Activated T-helper 9 cell treated with anti-CD3 and anti-CD28 coated beads, Interleukin-2, amount 50 U/mL, for 16 hours (primary cell): ENCODE measurements around the gene ZNF646.

Source experiments
- DNase-seq: peaks from one replicate; pipeline ENCODE4 v3.0.0-alpha.2; 2020; ENCODE audit warnings: low read depth

Gene ZNF646, protein sequence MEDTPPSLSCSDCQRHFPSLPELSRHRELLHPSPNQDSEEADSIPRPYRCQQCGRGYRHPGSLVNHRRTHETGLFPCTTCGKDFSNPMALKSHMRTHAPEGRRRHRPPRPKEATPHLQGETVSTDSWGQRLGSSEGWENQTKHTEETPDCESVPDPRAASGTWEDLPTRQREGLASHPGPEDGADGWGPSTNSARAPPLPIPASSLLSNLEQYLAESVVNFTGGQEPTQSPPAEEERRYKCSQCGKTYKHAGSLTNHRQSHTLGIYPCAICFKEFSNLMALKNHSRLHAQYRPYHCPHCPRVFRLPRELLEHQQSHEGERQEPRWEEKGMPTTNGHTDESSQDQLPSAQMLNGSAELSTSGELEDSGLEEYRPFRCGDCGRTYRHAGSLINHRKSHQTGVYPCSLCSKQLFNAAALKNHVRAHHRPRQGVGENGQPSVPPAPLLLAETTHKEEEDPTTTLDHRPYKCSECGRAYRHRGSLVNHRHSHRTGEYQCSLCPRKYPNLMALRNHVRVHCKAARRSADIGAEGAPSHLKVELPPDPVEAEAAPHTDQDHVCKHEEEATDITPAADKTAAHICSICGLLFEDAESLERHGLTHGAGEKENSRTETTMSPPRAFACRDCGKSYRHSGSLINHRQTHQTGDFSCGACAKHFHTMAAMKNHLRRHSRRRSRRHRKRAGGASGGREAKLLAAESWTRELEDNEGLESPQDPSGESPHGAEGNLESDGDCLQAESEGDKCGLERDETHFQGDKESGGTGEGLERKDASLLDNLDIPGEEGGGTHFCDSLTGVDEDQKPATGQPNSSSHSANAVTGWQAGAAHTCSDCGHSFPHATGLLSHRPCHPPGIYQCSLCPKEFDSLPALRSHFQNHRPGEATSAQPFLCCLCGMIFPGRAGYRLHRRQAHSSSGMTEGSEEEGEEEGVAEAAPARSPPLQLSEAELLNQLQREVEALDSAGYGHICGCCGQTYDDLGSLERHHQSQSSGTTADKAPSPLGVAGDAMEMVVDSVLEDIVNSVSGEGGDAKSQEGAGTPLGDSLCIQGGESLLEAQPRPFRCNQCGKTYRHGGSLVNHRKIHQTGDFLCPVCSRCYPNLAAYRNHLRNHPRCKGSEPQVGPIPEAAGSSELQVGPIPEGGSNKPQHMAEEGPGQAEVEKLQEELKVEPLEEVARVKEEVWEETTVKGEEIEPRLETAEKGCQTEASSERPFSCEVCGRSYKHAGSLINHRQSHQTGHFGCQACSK (N-terminal part only)

DNA sequence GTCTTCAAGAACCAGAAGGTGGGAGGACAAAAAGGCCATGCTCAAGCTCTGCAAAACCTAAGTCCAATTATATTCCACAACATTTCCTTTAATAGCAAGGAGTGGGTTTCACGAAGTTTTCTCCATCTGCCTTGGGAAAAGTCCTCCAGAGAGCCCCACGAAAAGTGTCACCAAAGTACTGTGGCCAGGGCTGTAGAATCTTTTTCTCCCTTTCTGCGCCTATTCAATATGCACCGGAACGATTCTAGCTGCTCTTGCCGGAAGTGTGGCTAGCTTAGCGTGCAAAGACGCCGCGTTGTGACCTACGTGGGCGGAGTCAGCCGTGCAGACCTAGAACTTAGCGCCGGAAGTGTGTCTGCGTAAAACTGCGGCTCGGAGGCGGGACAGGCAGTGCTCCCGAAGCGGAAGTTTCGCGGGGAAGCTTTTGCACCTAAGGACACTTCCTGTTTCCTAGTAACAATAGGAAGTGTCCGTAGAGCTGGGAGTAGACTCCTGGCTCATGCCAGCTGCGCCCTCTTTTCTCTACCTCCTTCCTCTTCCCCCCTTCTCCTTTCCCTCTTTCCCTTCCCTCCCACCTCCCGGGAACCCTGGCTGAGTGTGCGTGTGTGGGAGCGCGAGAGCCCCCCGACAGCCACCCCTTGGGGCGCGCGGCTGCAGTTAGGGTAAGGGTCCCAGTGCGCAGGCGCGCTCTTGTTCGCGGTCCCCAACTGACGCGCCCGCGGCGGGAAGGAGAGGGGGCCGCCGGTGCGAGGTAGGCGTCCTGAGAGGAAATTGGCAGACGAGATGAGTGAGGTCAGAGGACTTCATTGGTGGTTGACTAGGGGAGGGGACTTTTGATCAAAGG is at the start of gene ZNF646, which contains the start of gene ZNF668:
TSS of gene ZNF646 (plus strand) at position 453 of the 844 bp plus-strand sequence. CDS start 1,903 bp downstream, outside the sequence.
TSS of gene ZNF668 (minus strand) at position 271 of the 844 bp plus-strand sequence. CDS start 9,781 bp downstream, outside the sequence.
- DNase-seq, result peak; percentile 96

DNA sequence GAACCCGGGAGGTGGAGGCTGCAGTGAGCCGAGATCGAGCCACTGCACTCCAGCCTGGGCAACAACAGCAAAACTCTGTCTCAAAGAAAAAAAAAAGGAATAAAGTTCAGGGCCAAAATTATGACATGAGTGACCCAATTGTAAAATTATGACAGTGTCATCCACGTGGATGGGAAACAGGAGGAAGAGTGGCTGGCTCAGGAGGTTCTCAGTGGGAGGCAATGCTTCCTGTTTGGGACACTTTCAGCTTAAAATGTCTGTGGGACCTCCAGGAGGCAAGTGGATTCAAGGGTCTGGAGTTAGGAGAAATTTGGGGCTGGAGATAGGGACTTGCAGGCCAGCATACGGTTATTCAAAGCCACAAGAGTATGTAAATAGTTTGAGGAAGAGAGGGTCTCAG is 48.9 kb upstream of the ZNF646 start:
- DNase-seq, result no peak

DNA sequence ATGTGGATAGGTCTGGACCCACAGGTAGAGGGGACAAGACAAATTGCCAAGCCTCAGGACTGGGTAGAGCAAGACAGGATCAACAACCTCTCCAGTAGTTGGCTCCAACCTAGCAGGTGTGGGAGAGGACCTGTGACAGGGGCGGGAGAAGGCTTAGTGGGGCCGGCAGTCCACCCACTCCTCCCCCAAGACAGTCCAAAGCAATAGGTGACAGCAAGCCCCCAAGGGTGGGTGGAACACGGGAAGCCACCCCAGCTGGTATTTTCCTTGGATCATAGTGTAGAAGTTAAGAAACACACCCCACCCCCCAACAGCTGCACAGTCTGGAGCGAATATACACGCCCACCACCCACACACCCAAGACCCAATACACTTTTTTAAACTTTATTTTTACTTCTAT is 45.0 kb upstream of the ZNF646 start:
- DNase-seq, result no peak

DNA sequence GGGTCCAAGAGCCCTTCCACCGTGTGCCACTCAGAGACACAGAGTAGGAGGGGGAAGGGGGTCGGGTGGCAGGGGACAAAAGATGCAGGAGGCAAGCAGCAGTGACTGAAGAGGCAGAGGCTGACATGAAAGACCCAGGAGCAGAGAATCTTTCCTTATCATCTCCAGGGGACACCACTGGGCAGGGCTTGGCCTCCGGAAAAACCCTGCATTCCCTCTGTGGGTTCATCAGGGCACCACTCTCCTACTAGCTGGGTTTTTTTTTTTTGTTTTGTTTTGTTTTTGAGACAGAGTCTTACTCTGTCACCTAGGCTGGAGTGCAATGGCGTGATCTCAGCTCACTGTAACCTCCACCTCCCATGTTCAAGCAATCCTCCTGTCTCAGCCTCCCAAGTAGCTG is 42.9 kb upstream of the ZNF646 start:
- DNase-seq, result no peak

DNA sequence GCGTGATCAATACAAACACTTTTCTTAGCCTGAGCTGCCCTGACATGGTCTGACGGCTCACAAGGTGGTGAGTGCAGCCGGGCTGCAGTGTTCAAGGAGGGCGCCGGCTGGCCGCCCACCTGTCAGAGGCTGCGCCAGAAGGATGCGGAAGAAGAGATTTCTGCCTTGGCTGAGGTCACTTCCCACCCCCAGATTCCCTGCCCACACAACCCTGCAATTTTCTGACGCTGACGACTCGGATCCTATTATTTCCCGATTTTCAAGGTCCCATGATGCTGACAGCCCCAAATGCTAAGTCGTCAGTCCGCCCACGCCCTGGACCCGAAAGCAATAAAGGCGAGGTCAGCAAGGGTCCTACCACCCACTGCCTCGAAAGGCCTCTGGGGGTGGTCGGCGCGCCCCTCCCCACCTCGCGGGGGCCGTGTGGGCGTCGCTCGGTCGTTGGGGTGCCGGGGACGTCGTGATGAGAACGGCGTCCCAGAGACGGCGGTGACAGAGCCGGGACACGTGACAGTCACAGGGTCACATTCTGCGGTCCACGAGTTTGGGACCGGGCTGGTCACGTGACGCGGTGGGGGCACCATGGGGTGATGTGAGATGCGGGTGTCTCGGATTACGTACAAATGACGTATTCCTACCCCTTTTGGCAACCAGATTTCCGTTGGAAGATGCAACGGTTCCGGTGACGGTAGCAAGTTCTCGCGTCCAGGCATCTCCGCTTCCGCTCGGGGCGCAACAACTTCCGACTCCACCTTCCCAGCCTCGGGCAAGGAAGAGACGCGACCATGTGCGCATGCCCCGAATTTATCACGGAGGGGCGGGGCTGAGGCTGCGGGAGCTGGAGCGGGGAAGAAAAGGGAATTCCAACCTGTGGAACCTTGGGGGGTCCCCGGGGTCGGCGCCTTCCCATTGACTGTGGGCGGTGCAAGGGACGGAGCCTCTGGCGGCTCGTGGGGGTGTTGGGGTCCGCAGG is 41.2 kb upstream of the ZNF646 start, which contains the start of gene STX4:
TSS of gene STX4 (plus strand) at position 823 of the 973 bp plus-strand sequence. CDS start 248 bp downstream, outside the sequence.
- DNase-seq, result peak; percentile 96

DNA sequence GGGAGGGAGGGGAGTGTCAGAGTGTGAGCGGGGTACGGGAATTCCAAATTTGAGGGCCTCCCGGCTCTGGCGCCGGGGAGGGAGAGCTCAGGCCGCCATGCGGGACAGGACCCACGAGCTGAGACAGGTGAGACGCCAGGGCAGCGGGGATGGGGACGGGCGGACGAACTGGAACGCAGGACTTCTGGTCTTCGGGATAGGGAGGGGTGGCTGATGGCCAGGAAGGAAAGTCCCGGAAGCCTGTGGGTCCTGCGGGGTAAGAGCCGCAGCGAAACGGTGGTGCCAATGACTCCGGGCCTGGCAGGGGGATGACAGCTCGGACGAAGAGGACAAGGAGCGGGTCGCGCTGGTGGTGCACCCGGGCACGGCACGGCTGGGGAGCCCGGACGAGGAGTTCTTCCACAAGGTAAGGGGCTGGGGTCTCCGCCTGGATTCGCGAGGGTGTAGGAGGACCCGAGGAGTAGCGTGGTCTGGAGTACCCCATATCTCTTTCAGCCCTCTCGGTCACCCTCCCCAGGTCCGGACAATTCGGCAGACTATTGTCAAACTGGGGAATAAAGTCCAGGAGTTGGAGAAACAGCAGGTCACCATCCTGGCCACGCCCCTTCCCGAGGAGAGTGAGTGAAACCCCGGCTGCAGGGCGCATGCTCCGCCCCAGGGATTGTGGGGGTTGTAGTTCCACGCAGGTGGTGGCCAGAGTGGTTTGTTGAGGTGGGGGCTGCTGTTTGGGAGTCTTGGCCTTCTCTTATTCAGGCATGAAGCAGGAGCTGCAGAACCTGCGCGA is 40.3 kb upstream of the ZNF646 start:
- DNase-seq, result peak; percentile 84

DNA sequence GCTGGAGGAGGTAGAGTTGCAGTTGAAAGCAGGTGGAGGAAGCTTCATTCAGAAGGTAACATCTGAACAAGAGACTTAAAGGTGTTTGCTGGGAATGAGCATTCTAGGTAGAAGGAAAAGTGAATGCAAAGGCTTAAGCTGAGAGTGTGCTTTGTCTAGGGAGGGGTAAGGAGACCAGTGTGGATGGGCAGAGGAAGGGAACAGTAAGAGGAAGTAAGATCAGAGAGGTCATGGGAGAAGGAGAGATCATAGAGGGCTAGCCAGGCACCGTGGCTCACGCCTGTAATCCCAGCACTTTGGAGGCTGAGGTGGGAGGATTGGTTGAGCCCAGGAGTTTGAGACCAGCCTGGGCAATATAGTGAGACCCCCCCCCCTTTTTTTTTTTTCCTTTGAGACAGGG is 37.5 kb upstream of the ZNF646 start:
- no peak for DNase-seq

DNA sequence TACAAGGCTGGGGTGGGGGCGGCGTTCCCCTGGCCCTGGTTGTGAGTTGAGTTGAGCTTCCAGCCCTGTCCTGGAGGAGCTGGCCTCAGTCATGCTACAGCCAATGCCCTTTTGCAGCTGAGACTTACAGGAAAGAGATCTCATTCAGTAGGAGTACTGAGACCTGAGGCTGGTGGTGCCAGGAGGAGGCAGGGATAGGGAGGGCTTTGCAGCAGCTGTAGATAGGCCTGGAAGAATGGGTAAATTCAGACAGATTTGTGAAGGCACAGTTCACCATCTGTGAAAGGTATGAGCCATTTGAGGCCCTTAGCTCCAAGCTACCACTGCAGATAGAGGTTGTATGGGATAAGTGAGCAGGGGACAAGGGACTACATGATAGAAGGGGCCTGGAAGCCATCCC is 35.2 kb upstream of the ZNF646 start:
- DNase-seq, result no peak

DNA sequence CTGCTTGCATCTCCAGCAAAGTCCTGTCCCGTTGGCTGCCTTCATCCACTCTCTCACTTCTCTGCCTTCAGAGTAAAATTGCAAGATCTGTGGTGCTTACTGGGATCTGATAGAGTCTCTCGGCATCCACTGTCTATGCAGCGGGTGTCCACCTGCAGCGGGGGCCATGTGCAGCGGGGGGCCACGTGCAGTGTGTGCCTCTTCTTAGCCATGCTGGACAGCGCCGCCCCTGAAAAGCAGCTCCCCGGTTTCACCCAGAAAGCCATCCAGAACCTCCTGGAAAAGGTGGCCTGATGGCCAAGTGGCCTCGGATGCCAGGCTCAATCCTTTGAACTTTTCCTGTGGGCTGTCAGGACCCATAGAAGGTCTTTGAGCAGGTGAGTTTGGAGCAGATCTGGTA is 31.4 kb upstream of the ZNF646 start:
- DNase-seq, result no peak

DNA sequence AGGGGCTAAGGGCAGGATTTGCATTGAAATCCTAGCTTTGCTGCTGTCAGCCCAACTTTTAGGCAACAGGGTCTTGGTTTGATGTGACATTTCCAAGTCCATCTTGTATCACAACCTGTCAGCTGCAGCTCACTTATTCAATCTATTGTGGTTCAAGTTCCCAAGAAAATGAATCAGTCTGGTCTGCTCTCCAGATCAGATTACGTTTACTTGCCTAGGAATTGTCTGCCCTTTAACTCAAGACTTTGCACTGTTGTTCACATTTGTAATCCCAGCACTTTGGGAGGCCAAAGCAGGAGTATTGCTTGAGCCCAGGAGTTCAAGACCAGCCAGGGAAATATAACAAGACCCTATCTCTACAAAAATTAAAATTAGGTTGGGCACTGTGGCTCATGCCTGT is 30.9 kb upstream of the ZNF646 start:
- DNase-seq, result no peak

DNA sequence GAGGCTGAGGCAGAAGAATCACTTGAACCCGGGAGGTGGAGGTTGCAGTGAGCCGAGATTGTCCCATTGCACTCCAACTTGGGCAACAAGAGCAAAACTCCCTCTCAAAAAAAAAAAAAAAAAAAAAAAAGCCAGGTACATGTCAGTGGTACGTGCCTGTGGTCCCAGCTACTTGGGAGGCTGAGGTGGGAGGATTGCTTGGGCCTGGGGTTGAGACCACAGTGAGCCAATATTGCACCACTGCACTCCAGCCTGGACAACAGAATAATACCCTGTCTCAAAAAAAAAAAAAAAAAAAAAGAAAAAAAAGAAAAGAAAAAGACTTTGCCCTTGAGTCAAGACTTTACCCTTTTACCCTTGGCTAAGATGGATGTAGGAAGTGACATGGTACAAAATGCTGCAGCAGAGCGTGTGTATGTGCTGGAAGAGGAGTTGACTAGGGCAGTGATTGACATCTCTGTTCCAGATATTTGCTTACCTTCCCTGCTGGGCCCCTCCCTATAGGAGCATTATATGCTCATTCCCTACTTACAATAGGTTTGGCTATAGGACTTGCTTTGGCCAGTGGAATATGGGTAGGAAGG is 30.2 kb upstream of the ZNF646 start:
- no peak for DNase-seq

DNA sequence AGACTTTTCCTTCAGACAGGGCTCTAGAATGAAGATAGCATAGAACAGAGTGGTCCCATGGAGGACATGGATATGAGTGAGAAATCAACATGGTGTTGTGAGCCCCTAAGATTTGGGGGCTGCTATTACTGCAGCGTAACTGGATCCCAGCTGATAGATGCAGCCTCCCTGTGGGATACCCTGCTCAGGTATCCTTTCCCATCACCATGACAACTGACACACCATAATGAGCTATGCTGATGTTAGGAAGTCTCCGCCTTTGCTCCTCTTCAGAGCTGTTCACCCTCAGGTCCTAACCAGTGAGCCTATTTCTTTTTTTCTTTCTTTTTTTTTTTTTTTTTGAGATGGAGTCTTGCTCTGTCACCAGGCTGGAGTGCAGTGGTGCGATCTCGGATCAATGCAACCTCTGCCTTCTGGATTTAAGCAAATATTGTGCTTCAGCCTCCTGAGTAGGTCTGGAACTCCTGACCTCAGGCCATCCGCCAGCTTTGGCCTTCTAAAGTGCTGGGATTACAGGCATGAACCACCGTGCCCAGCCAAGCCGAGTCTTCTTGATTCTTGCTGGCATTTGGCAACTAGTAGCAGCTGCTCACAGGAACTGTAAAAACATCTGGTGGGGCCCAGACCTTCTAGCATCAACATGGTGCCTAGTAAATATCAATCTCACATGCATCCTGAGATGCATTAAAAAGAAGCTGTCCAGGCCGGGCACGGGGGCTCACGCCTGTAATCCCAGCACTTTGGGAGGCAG is 23.8 kb upstream of the ZNF646 start:
- DNase-seq, result no peak

DNA sequence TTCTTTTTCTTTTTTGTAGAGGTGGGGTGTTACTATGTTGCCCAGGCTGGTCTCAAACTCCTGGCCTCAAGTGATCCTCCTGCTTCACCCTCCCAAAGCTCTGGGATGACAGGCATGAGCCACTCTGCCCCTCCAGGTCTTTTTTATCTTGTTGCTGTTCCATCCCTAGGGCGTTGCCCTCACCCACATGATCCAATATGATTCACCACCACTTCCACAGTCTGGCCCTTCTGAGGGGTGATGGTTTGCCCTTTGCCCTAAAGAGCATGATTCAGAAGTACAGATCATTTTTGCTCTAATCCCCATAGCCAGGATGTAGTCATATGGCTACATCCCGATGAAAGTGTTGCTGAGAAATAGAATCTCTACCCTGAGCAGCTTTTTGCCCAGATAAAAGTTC is 22.1 kb upstream of the ZNF646 start:
- DNase-seq, result no peak

DNA sequence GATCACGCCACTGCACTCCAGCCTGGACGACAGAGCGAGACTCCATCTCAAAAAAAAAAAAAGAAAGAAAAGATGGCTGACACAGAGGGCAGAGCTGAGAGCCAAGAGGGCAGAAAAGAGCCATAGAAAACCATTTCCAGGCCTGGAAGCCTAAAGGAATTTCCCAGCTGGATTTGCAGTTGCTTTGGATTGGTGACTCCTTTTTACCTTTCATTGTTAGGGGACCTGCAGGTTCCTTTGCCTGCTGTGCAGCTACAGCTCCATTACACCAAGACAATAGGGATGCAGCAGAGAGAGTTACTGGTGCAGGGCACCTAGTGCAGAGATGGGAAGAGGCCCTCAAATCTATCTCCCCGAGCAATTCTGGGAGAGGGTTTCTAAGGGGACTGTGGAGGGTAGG is 18.6 kb upstream of the ZNF646 start:
- DNase-seq, result no peak

DNA sequence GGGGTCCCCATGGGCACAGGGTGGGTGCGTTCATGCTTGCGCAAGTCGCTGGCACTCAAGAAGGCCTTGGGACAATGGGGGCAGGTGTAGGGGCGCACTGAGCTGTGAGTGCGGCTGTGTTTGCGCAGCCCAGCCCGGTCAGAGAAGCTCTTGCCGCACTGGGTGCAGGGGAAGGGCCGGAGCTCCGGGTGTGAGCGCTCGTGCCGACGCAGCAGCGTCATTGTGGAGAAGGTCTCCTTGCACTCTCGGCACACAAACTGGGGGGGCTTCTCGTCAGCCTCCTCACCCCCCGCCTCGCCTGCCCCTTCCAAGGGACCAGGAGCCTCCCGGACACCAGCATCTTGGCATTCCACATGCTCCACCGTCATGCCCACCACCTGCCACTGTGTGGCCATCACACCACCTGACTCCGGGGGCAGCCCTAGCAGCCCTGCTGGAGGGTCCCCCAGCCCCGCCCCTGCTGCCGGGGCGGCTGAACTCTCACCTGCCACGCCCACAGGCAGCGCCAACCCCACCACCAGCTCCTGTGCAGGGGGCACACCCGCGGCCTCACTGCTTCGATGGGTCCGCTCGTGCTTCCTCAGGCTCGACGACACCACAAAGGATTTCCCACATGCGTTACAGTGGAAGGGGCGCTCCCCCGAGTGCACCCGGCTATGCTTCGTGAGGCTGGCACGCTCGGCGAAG is 13.0 kb upstream of the ZNF646 start:
- DNase-seq, result no peak

DNA sequence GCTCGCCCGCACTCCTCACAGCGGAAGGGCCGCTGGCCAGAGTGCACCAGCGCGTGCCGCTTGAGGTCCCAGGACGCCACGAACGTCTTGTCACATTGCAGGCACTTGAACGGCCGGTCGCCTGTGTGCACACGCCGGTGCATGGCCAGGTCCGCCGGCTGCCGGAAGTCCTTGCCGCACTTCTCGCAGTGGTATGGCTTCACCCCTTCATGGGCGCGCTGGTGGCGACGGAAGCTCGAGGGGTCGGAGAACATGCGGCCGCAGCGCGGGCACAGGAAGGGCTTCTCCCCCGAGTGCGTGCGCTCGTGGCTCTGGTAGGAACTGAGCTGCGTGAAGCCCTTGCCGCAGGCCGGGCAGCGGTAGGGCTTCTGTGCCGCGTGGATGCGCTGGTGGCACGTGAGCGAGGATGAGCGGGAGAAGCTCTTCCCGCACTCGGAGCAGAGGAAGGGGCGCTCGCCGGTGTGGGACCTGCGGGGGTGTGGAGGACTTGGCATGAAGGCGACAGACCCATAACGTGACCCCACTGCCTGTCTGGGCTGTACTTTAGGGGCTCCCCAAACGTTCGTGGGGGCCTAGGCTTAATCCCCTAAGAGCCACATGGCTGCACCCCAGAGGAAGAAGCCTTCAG is 12.3 kb upstream of the ZNF646 start:
- DNase-seq, result no peak

DNA sequence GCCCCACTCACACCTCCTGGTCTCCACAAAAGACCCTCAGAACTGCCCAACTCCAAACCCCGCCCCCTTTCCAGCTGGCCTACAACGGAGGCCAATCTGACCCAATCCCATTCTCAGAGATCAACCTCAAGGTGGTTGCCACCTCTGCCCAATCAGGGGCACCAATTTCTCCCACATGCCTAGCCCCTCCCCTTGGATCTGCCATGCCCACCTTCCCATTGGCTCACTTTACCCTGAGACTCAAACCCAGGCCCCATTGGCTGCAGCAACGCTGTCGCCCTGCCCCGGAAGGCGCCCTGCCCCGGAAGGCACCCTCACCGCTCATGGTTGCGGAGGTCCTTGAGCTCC is 10.8 kb upstream of the ZNF646 start:
- DNase-seq, result no peak
